Measurements from ENCODE around the gene NPB.

GRCh38 chr17:81933178-81933699 is 31.2 kb downstream of the NPB start:
- no peak for TF ChIP-seq CTCF (IDR thresholded peaks at IDR 0.05)
- TF ChIP-seq POLR2A (IDR thresholded peaks at IDR 0.05): no peak

Data from ovary (tissue), 3 donors.